ENCODE data around the gene ENO4. TPM values are rescaled to one million over a fixed set of nuclear protein-coding genes. Genes with fewer than 3 reads are reported as not detected.

The ENO4 gene
- polyA plus RNA-seq, 1 of the 3 experiments (the other 2 are of a cell fraction), result 0.36 TPM

GRCh38 chr10:116917481-116917880 lies 68.2 kb downstream of the ENO4 start:
- CTCF ChIA-PET, result interaction anchor here (1.1 kb wide), 1 partner anchor 121 kb away, joined by 3 read pairs; no protein-coding TSS in a partner anchor
- WGBS (ENCODE audit: low lambda C conversion rate), result 97% methylated on average over 3 of the region's 3 CpGs
- no peak overlapping the region for H3K4me2 ChIP-seq

GRCh38 chr10:116918583-116918982 lies 69.3 kb downstream of the ENO4 start:
- Histone ChIP-seq H3F3A (replicated peaks; ENCODE audit: insufficient read depth) (no peaks in the 10 kb centered on the region), H2AFZ (ENCODE audit: low read depth) (no peak overlapping the region), H3K9me2 (no peaks in the 10 kb centered on the region), H4K20me1 (ENCODE audit: insufficient read depth) (no peaks in the 10 kb centered on the region), H3K36me3 (replicated peaks in 1 of 2; ENCODE audit: control insufficient read depth in 1 of 2, insufficient read depth in 2 of 2, low read length in 1 of 2) (peaks cover 12 to 31% of the 10 kb centered on the region in 2 experiments), H3K9me3 (no peaks in the 10 kb centered on the region), H3K9ac (no peak overlapping the region), H3K27ac (ENCODE audit: low read depth in 2 of 2, low read length in 1 of 2) (no peak overlapping the region), H3K27me3 (ENCODE audit: insufficient read depth) (no peaks in the 10 kb centered on the region), H3K4me3 (ENCODE audit: low read depth in 2 of 2, low read length in 1 of 2) (no peak overlapping the region), H3K79me2 (ENCODE audit: insufficient read depth) (no peaks in the 10 kb centered on the region), H3K4me1 (ENCODE audit: control insufficient read depth in 1 of 2, insufficient read depth in 2 of 2, low read depth in 1 of 2, low read length in 1 of 2) (no peaks in the 10 kb centered on the region), H3K4me2 (no peak overlapping the region)
- 99% methylated on average over 2 of the region's 2 CpGs for WGBS (ENCODE audit: low lambda C conversion rate)
- ChIA-PET POLR2A (no interaction called here), CTCF (no interaction called here)
- no peak for DNase-seq
- TF ChIP-seq REST (IDR thresholded peaks at IDR 0.05; ENCODE audit: low read depth, low read length), result no peak
- no peak for TF ChIP-seq RCOR1 (IDR thresholded peaks at IDR 0.05; ENCODE audit: low read length)
- TF ChIP-seq JUND (IDR thresholded peaks at IDR 0.05), result no peak
- no peak for TF ChIP-seq IRF3 (IDR thresholded peaks at IDR 0.05; ENCODE audit: low read depth, low read length)
- no peak for TF ChIP-seq MAX (IDR thresholded peaks at IDR 0.05; ENCODE audit: low read depth)
- no peak for TF ChIP-seq USF1 (IDR thresholded peaks at IDR 0.05; ENCODE audit: borderline replicate concordance, low read depth)
- no peak for TF ChIP-seq TEAD4 (IDR thresholded peaks at IDR 0.05; ENCODE audit: borderline replicate concordance, insufficient read depth)
- no peak for TF ChIP-seq MXI1 (IDR thresholded peaks at IDR 0.05; ENCODE audit: low read depth, low read length)
- no peak for TF ChIP-seq GABPA (IDR thresholded peaks at IDR 0.05; ENCODE audit: low read depth)
- no peak for TF ChIP-seq USF2 (IDR thresholded peaks at IDR 0.05; ENCODE audit: borderline replicate concordance, low read depth, low read length)
- TF ChIP-seq FOXJ3 (CRISPR knock-in tag; IDR thresholded peaks at IDR 0.05), result no peak
- TF ChIP-seq PBX3 (IDR thresholded peaks at IDR 0.05), result no peak
- TF ChIP-seq EZH2phosphoT487 (IDR thresholded peaks at IDR 0.05; ENCODE audit: borderline replicate concordance, low read depth), result no peak
- no peak for TF ChIP-seq RAD21 (IDR thresholded peaks at IDR 0.05; ENCODE audit: low read length)
- no peak for TF ChIP-seq EP300 (IDR thresholded peaks at IDR 0.05; ENCODE audit: borderline replicate concordance in 1 of 2, low read depth in 1 of 2, low read length in 1 of 2)

More at GRCh38 chr10:116917481-116917880, 68.2 kb downstream of the ENO4 start:
- no peak overlapping the region for H3K27ac ChIP-seq (ENCODE audit: low read depth in 2 of 2, low read length in 1 of 2)
- peaks cover 16 to 31% of the 10 kb centered on the region in 2 experiments for H3K36me3 ChIP-seq (replicated peaks in 1 of 2; ENCODE audit: control insufficient read depth in 1 of 2, insufficient read depth in 2 of 2, low read length in 1 of 2)
- POLR2A ChIA-PET, result no interaction called here
- no peaks in the 10 kb centered on the region for H3F3A ChIP-seq (replicated peaks; ENCODE audit: insufficient read depth)
- no peak overlapping the region for H3K4me3 ChIP-seq (ENCODE audit: low read depth in 2 of 2, low read length in 1 of 2)
- H3K4me1 ChIP-seq (ENCODE audit: control insufficient read depth in 1 of 2, insufficient read depth in 2 of 2, low read depth in 1 of 2, low read length in 1 of 2), result no peaks in the 10 kb centered on the region
- no peak for DNase-seq
- H2AFZ ChIP-seq (ENCODE audit: low read depth), result no peak overlapping the region
- no peaks in the 10 kb centered on the region for H3K79me2 ChIP-seq (ENCODE audit: insufficient read depth)
- H3K9ac ChIP-seq, result no peak overlapping the region
- H3K9me3 ChIP-seq, result no peaks in the 10 kb centered on the region
- no peaks in the 10 kb centered on the region for H3K27me3 ChIP-seq (ENCODE audit: insufficient read depth)
- H4K20me1 ChIP-seq (ENCODE audit: insufficient read depth), result no peaks in the 10 kb centered on the region
- no peak for TF ChIP-seq USF1 (IDR thresholded peaks at IDR 0.05; ENCODE audit: borderline replicate concordance, low read depth)
- TF ChIP-seq TEAD4 (IDR thresholded peaks at IDR 0.05; ENCODE audit: borderline replicate concordance, insufficient read depth), result no peak
- TF ChIP-seq JUND (IDR thresholded peaks at IDR 0.05), result no peak
- no peak for TF ChIP-seq EP300 (IDR thresholded peaks at IDR 0.05; ENCODE audit: borderline replicate concordance in 1 of 2, low read depth in 1 of 2, low read length in 1 of 2)
- TF ChIP-seq CHD2 (IDR thresholded peaks at IDR 0.05; ENCODE audit: low read length, partially characterized antibody), result no peak
- no peak for TF ChIP-seq RXRA (IDR thresholded peaks at IDR 0.05; ENCODE audit: borderline replicate concordance, low read depth)
- no peak for TF ChIP-seq SMC3 (IDR thresholded peaks at IDR 0.05; ENCODE audit: low read depth, low read length)
- H3K9me2 ChIP-seq, result no peaks in the 10 kb centered on the region
